D721Med (cell line): ENCODE results near the gene HECTD2.
"Not testable (repeated sequence)": the region's sequence is repeated elsewhere in the genome, so short reads cannot be mapped to it uniquely, and the experiment has no call there.

Experiments
- DNase-seq: peaks from one replicate; pipeline ENCODE4 v3.0.0; 2011; ENCODE audit warnings: low spot score; ENCODE audit not compliant: insufficient read length
- FAIRE-seq: peaks from 2 replicates; lab custom pipeline; 2011; peaks lifted over from hg19 to GRCh38; lab: Jason Lieb, UNC
- TF ChIP-seq, protein P1 (sequence below): IDR thresholded peaks from 2 replicates; pipeline ENCODE4 v1.5.1; 2012; ENCODE audit warnings: mild to moderate bottlenecking, control low read depth; ENCODE audit not compliant: insufficient read depth; ENCODE audit errors: missing control alignments

The HECTD2 gene

GRCh38 chr10:91433620-91434019, 23.5 kb downstream of the HECTD2 start:
- DNase-seq (no peak), FAIRE-seq (no peak)
- TF ChIP-seq, protein P1, sequence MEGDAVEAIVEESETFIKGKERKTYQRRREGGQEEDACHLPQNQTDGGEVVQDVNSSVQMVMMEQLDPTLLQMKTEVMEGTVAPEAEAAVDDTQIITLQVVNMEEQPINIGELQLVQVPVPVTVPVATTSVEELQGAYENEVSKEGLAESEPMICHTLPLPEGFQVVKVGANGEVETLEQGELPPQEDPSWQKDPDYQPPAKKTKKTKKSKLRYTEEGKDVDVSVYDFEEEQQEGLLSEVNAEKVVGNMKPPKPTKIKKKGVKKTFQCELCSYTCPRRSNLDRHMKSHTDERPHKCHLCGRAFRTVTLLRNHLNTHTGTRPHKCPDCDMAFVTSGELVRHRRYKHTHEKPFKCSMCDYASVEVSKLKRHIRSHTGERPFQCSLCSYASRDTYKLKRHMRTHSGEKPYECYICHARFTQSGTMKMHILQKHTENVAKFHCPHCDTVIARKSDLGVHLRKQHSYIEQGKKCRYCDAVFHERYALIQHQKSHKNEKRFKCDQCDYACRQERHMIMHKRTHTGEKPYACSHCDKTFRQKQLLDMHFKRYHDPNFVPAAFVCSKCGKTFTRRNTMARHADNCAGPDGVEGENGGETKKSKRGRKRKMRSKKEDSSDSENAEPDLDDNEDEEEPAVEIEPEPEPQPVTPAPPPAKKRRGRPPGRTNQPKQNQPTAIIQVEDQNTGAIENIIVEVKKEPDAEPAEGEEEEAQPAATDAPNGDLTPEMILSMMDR: no peak

- DNase-seq (no peak), FAIRE-seq (no peak)
- TF ChIP-seq, protein P1: no peak
Observed at GRCh38 chr10:91434041-91434440, 23.9 kb downstream of the HECTD2 start.

DNA sequence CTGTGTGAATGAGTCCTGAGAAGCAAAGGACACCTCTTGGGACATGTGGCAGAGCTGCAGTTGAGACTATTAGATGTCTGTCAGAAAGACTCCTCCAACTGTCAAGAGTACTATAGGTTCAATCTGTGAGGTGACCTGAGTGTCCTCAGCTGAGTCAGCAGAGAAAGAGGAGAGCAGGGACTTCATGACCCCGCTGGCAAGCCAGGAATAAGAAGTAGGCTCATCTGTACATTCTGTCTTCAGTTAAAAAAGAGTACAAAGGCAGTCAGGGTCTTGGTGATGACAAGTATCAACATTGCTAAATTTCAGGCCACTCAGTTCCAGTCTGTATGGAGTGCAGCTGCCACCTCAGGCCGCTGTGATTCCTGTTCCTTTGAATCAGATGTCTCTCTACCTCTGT, 25.1 kb downstream of the HECTD2 start:
- TF ChIP-seq, protein P1: no peak
- DNase-seq (no peak), FAIRE-seq (no peak)

GRCh38 chr10:91438228-91438627, 28.1 kb downstream of the HECTD2 start:
- DNase-seq, FAIRE-seq: not testable (repeated sequence)

DNA sequence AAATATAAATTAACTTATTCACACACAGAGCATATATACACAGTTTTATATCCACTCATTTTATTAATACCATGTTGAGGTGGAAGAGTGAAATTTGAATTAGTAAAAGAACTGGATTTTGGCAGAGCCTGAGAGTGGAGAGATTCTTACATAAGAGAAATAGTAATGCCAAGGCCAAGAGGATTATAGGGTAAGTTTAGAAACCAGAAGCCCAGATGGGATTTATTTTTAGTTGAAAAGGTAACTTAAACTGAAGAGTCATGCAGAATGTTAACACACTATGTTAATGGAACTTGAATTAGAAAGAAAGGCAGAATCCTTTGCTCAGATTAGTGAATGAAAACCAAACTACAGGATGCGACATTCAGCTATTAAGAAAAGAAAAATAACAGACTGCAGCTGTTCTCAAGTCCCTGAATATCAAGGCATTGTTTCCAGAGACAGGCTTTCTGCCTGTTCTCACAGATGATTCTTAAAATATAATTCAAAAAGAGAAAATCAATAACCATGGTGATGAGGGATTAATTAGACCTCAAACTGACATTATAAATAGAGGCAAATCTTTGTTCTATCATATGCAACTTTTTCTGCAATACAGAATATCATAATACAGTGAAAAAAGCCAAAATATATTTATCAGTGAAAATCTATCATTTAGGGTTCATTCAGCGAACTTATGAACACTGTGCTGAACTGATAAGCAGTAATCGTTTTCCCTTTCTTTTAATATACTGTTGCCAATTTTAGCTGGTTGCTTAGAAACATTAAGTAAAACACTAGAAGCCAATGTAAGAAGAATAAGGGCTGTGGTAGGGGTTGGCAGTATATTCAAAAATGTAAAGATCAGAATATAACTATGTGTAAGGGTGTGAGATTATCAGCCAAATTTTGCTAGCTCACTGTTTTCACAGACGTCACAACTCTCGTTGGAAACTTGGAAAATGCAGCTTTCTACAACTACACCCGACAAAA, 34.4 kb downstream of the HECTD2 start:
- FAIRE-seq (no peak), DNase-seq (no peak)
- TF ChIP-seq, protein P1: no peak

DNA sequence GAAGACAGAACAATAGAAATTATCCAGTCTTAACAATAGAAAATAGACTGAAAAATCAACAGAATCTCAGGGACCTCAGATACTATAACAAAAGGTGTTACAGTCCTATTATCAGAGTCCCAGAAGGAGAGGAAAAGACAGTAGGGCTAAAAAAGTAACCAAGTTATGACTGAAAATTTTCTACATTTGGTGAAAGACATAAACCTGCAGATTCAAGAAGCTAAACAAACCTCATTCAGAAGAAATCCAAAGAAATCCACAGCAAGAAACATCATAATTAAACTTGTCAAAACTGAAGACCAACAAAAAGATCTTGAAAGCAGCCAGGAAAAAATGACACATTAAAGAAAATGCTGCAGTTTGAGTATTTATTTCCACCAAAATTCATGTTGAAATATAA, 41.9 kb downstream of the HECTD2 start:
- TF ChIP-seq, protein P1: no peak
- FAIRE-seq (no peak), DNase-seq (no peak)

DNA sequence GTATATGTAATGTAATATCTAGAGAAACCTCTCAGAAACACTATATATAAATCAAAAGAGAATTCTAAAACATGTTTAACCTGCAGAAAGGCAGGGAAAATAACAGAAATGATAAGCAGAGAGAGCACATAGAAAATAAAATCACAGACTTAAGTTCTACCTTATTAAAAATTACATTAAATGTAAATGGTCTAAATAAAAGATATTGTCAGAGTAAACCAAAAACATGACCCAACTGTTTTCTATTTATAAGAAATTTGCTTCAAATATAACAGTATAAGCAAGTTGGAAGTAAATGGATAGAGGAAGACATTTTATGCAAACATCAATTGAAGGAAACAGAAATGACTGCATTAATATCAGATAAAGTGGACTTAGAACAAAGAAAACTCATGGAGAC, 43.4 kb downstream of the HECTD2 start:
- DNase-seq (no peak), FAIRE-seq (no peak)
- TF ChIP-seq, protein P1: no peak

- FAIRE-seq, DNase-seq: not testable (repeated sequence)
Observed at GRCh38 chr10:91455135-91455534, 45.0 kb downstream of the HECTD2 start.
